Fibroblast of the aortic adventitia (primary cell): ENCODE data around the gene EHD3. TPM values are rescaled to one million over a fixed set of nuclear protein-coding genes. Genes with fewer than 3 reads are reported as not detected.
A peak's percentile ranks its signal among the peaks of the same experiment; 100 is the strongest.

ENCODE experiments used
- DNase-seq: peaks from one replicate; pipeline ENCODE4 v3.0.0-alpha.2; 2010; ENCODE audit warnings: low read depth
- H3K4me3 ChIP-seq: 2 replicates; pipeline ENCODE4 v1.5.1; 2011; ENCODE audit warnings: low read depth, mild to moderate bottlenecking, control low read depth, low read length, moderate library complexity
- total RNA-seq: library from RNA; depleted of rRNA; stranded (reverse); fragments of >200 nt; gene quantifications from 2 replicates; pipeline ENCODE4 v1.2.3, GENCODE V29; 2012; ENCODE audit warnings: low replicate concordance
- TF ChIP-seq, protein P1 (sequence below): IDR thresholded peaks from 2 replicates; pipeline ENCODE4 v1.5.1; 2011; ENCODE audit warnings: mild to moderate bottlenecking, low read length, control low read depth, inconsistent platforms; ENCODE audit not compliant: insufficient read depth

The EHD3 gene
- total RNA-seq, 1 donor: 41.2 TPM

GRCh38 chr2:31284107-31284506 is 50.2 kb downstream of the EHD3 start:
- no peak for DNase-seq
- TF ChIP-seq, protein P1, sequence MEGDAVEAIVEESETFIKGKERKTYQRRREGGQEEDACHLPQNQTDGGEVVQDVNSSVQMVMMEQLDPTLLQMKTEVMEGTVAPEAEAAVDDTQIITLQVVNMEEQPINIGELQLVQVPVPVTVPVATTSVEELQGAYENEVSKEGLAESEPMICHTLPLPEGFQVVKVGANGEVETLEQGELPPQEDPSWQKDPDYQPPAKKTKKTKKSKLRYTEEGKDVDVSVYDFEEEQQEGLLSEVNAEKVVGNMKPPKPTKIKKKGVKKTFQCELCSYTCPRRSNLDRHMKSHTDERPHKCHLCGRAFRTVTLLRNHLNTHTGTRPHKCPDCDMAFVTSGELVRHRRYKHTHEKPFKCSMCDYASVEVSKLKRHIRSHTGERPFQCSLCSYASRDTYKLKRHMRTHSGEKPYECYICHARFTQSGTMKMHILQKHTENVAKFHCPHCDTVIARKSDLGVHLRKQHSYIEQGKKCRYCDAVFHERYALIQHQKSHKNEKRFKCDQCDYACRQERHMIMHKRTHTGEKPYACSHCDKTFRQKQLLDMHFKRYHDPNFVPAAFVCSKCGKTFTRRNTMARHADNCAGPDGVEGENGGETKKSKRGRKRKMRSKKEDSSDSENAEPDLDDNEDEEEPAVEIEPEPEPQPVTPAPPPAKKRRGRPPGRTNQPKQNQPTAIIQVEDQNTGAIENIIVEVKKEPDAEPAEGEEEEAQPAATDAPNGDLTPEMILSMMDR: no peak
- no peak overlapping the region for H3K4me3 ChIP-seq

DNA sequence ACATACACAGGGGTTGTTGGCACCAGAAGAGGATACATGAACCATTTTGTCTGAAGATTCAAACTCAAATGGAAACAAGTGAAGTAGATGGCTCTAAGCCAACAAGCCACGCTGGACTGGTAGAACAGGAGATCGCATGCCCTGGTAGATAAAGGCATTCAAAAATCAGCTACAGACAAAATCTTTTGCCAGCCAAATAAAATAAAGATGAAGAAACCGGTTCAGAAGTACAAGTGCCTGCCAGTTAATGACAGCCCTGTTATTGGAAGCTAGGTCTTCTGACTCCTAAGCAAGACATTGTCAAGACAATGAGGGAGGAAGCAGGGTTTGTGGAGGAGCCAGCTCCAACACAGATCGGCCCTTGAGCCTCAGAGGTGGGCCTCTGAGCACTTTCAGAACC is 52.3 kb downstream of the EHD3 start:
- H3K4me3 ChIP-seq: no peak overlapping the region
- DNase-seq: peak; percentile 65
- TF ChIP-seq, protein P1: no peak

GRCh38 chr2:31286961-31287550 is 53.1 kb downstream of the EHD3 start:
- TF ChIP-seq, protein P1: no peak
- no peak for DNase-seq
- H3K4me3 ChIP-seq: no peak overlapping the region

GRCh38 chr2:31287654-31288053 is 53.7 kb downstream of the EHD3 start:
- peak; percentile 66 for DNase-seq
- no peak overlapping the region for H3K4me3 ChIP-seq
- TF ChIP-seq, protein P1: no peak

DNA sequence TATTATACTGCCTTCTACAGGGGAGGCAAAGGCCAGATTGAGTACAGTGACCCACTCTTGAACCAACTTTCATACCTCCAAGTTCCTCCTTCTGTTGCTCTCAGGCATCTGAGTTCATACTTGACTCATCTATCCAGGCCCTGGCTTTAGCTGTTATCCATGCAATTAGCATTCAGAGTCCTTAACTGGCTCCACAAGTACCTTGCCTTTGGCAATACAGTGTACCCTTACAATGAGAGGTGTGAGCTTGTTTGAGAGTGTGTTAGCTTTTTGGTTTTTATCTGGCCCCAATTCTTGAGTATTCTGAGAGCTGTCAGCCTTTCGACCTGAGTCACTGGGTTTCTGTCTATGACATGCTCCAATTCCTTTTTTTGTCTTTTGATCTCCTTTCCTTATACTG is 60.2 kb downstream of the EHD3 start:
- DNase-seq: no peak
- no peak overlapping the region for H3K4me3 ChIP-seq
- TF ChIP-seq, protein P1: no peak

DNA sequence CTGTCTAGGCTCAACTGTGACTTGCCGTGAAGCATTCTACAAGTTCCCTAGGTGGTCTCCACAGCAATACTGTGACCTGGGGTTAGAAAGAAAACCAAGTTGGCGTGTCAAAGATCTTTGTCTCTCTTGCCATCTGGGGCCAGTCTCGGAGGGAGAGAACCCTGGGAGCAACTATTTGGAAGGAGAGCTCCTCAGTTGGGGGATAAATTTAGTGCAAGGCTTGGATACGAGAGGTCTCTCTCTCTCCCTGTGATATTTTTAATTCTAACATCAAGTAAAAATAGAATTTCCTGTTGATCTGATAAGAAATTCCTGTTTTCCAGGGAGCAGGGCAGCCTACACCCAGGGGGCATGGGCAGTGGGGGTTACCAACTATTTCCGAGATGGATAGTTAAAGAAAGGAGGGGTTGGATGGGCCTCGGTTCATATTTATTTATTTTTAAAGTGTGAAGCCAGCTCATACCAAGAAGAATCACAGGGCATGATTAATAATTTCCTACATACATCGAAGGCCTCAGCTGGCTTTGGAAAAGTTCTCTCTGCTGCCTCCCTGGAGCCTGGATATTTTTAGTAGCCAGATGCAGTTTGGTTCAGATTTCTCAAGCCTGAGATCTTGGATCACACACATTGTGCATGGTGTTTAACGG is 62.8 kb downstream of the EHD3 start:
- TF ChIP-seq, protein P1: no peak
- peak; percentile 48 for DNase-seq
- H3K4me3 ChIP-seq: no peak overlapping the region
